Liver (tissue), 9 donors: ENCODE results near the gene DMAC1. TPM values are rescaled to one million over a fixed set of nuclear protein-coding genes. Genes with fewer than 3 reads are reported as not detected.

ENCODE experiments used
- DNase-seq: peaks from one replicate; pipeline ENCODE4 v3.0.0-alpha.2; 2017; ENCODE audit warnings: low spot score
- H3K27ac ChIP-seq, 2 donors: one replicate each; pipeline ENCODE4 v1.7.0; 2013; ENCODE audit warnings: inconsistent platforms in 2 of 2, low read length in 2 of 2, control low read depth in 1 of 2, low read depth in 1 of 2, mild to moderate bottlenecking in 1 of 2
- H3K27me3 ChIP-seq, 4 donors: one replicate each; pipeline versions ENCODE4 v1.6.1 to v1.7.0; 2013; ENCODE audit warnings: low read length in 3 of 4, inconsistent platforms in 1 of 4, mild to moderate bottlenecking in 1 of 4, moderate library complexity in 1 of 4; ENCODE audit not compliant: control insufficient read depth in 4 of 4, insufficient read depth in 4 of 4
- H3K36me3 ChIP-seq, 4 donors: one replicate each; pipeline versions ENCODE4 v1.6.1 to v1.7.0; 2013; ENCODE audit warnings: low read length in 3 of 4, mild to moderate bottlenecking in 3 of 4, low read depth in 1 of 4, moderate library complexity in 1 of 4; ENCODE audit not compliant: control insufficient read depth in 4 of 4, insufficient read depth in 3 of 4
- H3K4me1 ChIP-seq, 4 donors: one replicate each; pipeline versions ENCODE4 v1.6.1 to v1.7.0; 2013; ENCODE audit warnings: low read length in 3 of 4, mild to moderate bottlenecking in 3 of 4, moderate library complexity in 1 of 4; ENCODE audit not compliant: control insufficient read depth in 4 of 4, insufficient read depth in 4 of 4
- H3K4me3 ChIP-seq, 3 donors: one replicate each; pipeline versions ENCODE4 v1.6.1 to v1.7.0; 2013; ENCODE audit warnings: low read length in 3 of 3, control low read depth in 1 of 3, low read depth in 1 of 3, mild to moderate bottlenecking in 1 of 3
- H3K9ac ChIP-seq, 2 donors: one replicate each; pipeline ENCODE4 v1.7.0; 2013; ENCODE audit warnings: low read length in 2 of 2, mild to moderate bottlenecking in 2 of 2, moderate library complexity in 2 of 2, control low read depth in 1 of 2, low read depth in 1 of 2
- H3K9me3 ChIP-seq, 4 donors: one replicate each; pipeline versions ENCODE4 v1.6.1 to v1.7.0; 2013; ENCODE audit warnings: low read length in 3 of 4; ENCODE audit not compliant: control insufficient read depth in 4 of 4
- ATF3 ChIP-seq: IDR thresholded peaks from 2 replicates; pipeline ENCODE4 v1.6.1; 2016; ENCODE audit warnings: antibody characterized with exemption
- CTCF ChIP-seq: fragments of 150-350 bp; IDR thresholded peaks from 2 replicates; pipeline ENCODE4 v1.5.1; 2017; ENCODE audit warnings: improper control_type of control experiment, low read depth, low read length; ENCODE audit not compliant: missing input control
- EGR1 ChIP-seq, 2 donors: IDR thresholded peaks; 2 replicates each; pipeline ENCODE4 v1.6.1; 2016 to 2018; ENCODE audit warnings: antibody characterized with exemption in 2 of 2, low read depth in 2 of 2
- FOXA1 ChIP-seq: IDR thresholded peaks from 2 replicates; pipeline ENCODE4 v1.6.1; 2016; ENCODE audit warnings: antibody characterized with exemption
- FOXA2 ChIP-seq: IDR thresholded peaks from 2 replicates; pipeline ENCODE4 v1.6.1; 2016; ENCODE audit warnings: antibody characterized with exemption
- GABPA ChIP-seq, 2 donors: IDR thresholded peaks in 1 of 2; conservative IDR thresholded peaks in 1 of 2; 2 replicates each; pipeline ENCODE4 v1.6.1; 2016; ENCODE audit warnings: antibody characterized with exemption in 2 of 2, mild to moderate bottlenecking in 1 of 2, moderate library complexity in 1 of 2
- HNF4A ChIP-seq, 2 donors: conservative IDR thresholded peaks; 2 replicates each; pipeline ENCODE4 v1.6.1; 2016; ENCODE audit warnings: antibody characterized with exemption in 2 of 2, mild to moderate bottlenecking in 2 of 2
- HNF4G ChIP-seq: IDR thresholded peaks from 2 replicates; pipeline ENCODE4 v1.6.1; 2016; ENCODE audit warnings: antibody characterized with exemption
- JUND ChIP-seq, 2 donors: IDR thresholded peaks; 2 replicates each; pipeline ENCODE4 v1.6.1; 2016; ENCODE audit warnings: antibody characterized with exemption in 2 of 2
- NR2F2 ChIP-seq: IDR thresholded peaks from 2 replicates; pipeline ENCODE4 v1.6.1; 2016; ENCODE audit warnings: antibody characterized with exemption
- RAD21 ChIP-seq, 2 donors: IDR thresholded peaks; 2 replicates each; pipeline ENCODE4 v1.6.1; 2016; ENCODE audit warnings: antibody characterized with exemption in 2 of 2, mild to moderate bottlenecking in 2 of 2
- REST ChIP-seq: IDR thresholded peaks from 2 replicates; pipeline ENCODE4 v1.6.1; 2016; ENCODE audit warnings: antibody characterized with exemption, mild to moderate bottlenecking
- SP1 ChIP-seq: IDR thresholded peaks from 2 replicates; pipeline ENCODE4 v1.6.1; 2018; ENCODE audit warnings: antibody characterized with exemption, mild to moderate bottlenecking
- TAF1 ChIP-seq: conservative IDR thresholded peaks from 2 replicates; pipeline ENCODE4 v1.6.1; 2016; ENCODE audit warnings: antibody characterized with exemption, mild to moderate bottlenecking
- YY1 ChIP-seq: IDR thresholded peaks from 2 replicates; pipeline ENCODE4 v1.6.1; 2016; ENCODE audit warnings: antibody characterized with exemption, mild to moderate bottlenecking
- WGBS: extraction: QIAGEN DNeasy Blood & Tissue Kit; methylation state at CpG from one replicate; pipeline ENCODE4 v1.1.7; 2013; 5-methylcytosine and 5-hydroxymethylcytosine counted together
- polyA plus RNA-seq, 2 donors: library from polyadenylated mRNA; stranded (reverse) in 1 of 2; unstranded in 1 of 2; fragments of 200-250 nt in 1 of 2; fragments of >200 nt in 1 of 2; fragmentation: Nextera tagmentation in 1 of 2; extraction: Ambion mirVana in 1 of 2; gene quantifications; one replicate each; pipeline versions ENCODE4 v1.2.1 to v1.2.3, GENCODE V29; 2013 to 2015
- total RNA-seq, 2 donors: library from RNA; depleted of rRNA; stranded (reverse); fragments of >200 nt; gene quantifications; one replicate each; pipeline ENCODE4 v1.2.3, GENCODE V29; 2014
- TF ChIP-seq, protein P1 (sequence below): IDR thresholded peaks from 2 replicates; pipeline ENCODE4 v1.6.1; 2016; ENCODE audit warnings: antibody characterized with exemption
- donor health status: healthy.
- donor health status: healthy.
- donor health status: healthy.
- donor health status: healthy.
- donor health status: healthy.

Gene DMAC1
- total and polyA plus RNA-seq, 4 donors, result 4.4 to 53.0 (median 9.0) TPM

DNA sequence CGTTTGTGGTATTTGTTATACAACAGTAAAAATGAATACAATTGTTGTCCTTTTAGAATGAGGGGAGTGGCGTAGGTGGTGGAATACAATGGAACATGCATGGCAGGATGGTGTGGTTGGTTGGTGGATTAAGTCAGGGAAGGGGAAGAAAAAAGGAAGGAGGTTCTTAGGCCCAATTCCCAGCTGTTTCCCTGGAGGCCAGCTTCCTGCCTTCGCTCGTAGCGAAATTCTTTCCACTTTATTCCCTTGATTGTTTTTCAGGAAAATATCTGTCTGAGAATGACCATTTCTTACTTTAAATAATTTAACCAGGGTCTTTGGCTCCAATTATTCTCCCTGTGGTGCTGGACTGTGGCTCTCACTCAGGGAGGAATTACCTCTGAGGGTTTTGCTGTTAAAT lies 24.1 kb upstream of the DMAC1 start:
- WGBS, result 88% methylated on average over 5 of the region's 5 CpGs
- Histone ChIP-seq H3K36me3 (no peaks in the 10 kb centered on the region), H3K4me3 (no peak overlapping the region), H3K9me3 (no peaks in the 10 kb centered on the region), H3K4me1 (no peaks in the 10 kb centered on the region), H3K27me3 (no peaks in the 10 kb centered on the region), H3K9ac (no peak overlapping the region), H3K27ac (no peak overlapping the region)
- no peak for TF ChIP-seq RAD21 (IDR thresholded peaks at IDR 0.05)
- no peak for TF ChIP-seq HNF4A (conservative IDR thresholded peaks at IDR 0.05)
- no peak for TF ChIP-seq CTCF
- DNase-seq, result no peak

GRCh38 chr9:7819984-7820383 lies 20.4 kb upstream of the DMAC1 start:
- no peaks in the 10 kb centered on the region for H3K36me3 ChIP-seq
- DNase-seq, result no peak
- H3K27ac ChIP-seq, result no peak overlapping the region
- TF ChIP-seq JUND (IDR thresholded peaks at IDR 0.05) (no peak), YY1 (no peak), HNF4A (conservative IDR thresholded peaks at IDR 0.05) (no peak)
- no peak overlapping the region for H3K4me3 ChIP-seq
- WGBS, result 86% methylated on average over 1 of the region's 1 CpG
- H3K27me3 ChIP-seq, result no peaks in the 10 kb centered on the region
- H3K4me1 ChIP-seq, result no peaks in the 10 kb centered on the region
- no peaks in the 10 kb centered on the region for H3K9me3 ChIP-seq
- H3K9ac ChIP-seq, result no peak overlapping the region

- no peaks in the 10 kb centered on the region for H3K9me3 ChIP-seq
- no peaks in the 10 kb centered on the region for H3K36me3 ChIP-seq
- H3K4me3 ChIP-seq, result no peak overlapping the region
- TF ChIP-seq FOXA2 (no peak), NR2F2 (no peak), FOXA1 (no peak), REST (no peak), TAF1 (no peak), SP1 (no peak), HNF4G (no peak), GABPA (IDR thresholded peaks at IDR 0.05 in 1 of 2, conservative IDR thresholded peaks at IDR 0.05 in 1 of 2) (no peak), RAD21 (IDR thresholded peaks at IDR 0.05) (no peak), EGR1 (IDR thresholded peaks at IDR 0.05; ENCODE audit: low read depth in 2 of 2) (no peak), HNF4A (conservative IDR thresholded peaks at IDR 0.05) (no peak), ATF3 (no peak), YY1 (no peak)
- TF ChIP-seq, protein P1, sequence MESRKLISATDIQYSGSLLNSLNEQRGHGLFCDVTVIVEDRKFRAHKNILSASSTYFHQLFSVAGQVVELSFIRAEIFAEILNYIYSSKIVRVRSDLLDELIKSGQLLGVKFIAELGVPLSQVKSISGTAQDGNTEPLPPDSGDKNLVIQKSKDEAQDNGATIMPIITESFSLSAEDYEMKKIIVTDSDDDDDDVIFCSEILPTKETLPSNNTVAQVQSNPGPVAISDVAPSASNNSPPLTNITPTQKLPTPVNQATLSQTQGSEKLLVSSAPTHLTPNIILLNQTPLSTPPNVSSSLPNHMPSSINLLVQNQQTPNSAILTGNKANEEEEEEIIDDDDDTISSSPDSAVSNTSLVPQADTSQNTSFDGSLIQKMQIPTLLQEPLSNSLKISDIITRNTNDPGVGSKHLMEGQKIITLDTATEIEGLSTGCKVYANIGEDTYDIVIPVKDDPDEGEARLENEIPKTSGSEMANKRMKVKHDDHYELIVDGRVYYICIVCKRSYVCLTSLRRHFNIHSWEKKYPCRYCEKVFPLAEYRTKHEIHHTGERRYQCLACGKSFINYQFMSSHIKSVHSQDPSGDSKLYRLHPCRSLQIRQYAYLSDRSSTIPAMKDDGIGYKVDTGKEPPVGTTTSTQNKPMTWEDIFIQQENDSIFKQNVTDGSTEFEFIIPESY, result no peak
- 73% methylated on average over 2 of the region's 2 CpGs for whole genome bisulfite sequencing
- DNase-seq, result no peak
- H3K4me1 ChIP-seq, result no peaks in the 10 kb centered on the region
- no peak overlapping the region for H3K27ac ChIP-seq
- H3K27me3 ChIP-seq, result no peaks in the 10 kb centered on the region
- H3K9ac ChIP-seq, result no peak overlapping the region
Measured at GRCh38 chr9:7816021-7816420, 16.4 kb upstream of the DMAC1 start.
